ENCODE results near the gene PRICKLE2. TPM values are rescaled to one million over a fixed set of nuclear protein-coding genes. Genes with fewer than 3 reads are reported as not detected.

Gene PRICKLE2
- total RNA-seq, 1 experiment from 2014 or later: 0.26 TPM

DNA sequence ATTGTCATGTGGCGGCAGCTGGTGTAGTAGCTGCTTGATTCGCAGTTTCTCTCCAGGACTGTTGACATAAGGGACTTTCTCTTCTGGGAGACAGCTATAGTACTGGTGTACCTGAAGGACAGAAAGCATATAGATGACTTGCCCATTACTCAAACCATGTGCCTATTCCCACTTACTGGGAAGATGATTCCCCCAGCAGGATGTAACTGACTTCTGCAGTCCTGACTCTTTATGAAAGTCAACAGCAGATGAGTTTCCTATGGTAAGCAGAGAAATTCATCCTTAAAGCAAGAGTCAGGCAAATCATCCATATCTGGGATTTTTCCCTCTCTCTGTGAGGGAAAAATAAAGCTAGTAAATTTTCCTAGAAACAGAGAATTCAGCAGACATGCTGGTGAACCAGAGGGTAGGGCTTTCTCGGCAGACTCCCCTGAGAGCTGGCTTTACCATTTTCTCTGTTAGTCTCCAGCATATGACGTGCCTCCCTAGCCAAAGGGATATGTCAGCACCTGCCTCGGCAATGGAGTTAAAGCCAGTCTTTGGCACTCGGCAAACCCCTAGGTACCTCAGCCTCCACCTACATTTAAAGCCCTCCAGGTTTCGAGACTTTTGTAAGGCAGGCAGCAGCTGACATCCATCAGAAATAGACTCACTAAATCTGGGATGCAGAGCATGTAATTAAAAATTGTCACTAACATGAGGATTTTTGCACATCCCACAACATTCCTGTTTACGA lies 62.1 kb downstream of the PRICKLE2 start:
- DNase-seq (ENCODE audit: low read depth, low spot score): no peak
- BruUV-seq (replicated peaks): no TSS peak
- ATAC-seq: no peak
- intact Hi-C loops (cut with micrococcal nuclease; ENCODE audit: unreplicated experiment): no loop called here
- in situ Hi-C loops (cut with HindIII; ENCODE audit: low pct_unique_long_range_greater_than_20kb, low sequenced_read_pairs): no loop called here
- Histone ChIP-seq H3K9me3 (ENCODE audit: control insufficient read depth, insufficient read depth, low read depth, low read length) (no peaks in the 10 kb centered on the region), H3K27ac (ENCODE audit: low read length) (no peak overlapping the region), H3K36me3 (ENCODE audit: control insufficient read depth, insufficient read depth, low read length) (no peaks in the 10 kb centered on the region), H3K4me3 (ENCODE audit: low read depth in 2 of 2, low read length in 2 of 2) (no peak overlapping the region), H3K27me3 (ENCODE audit: control insufficient read depth, insufficient read depth, low read length) (no peaks in the 10 kb centered on the region), H3K4me1 (ENCODE audit: control insufficient read depth, insufficient read depth, low read length) (no peaks in the 10 kb centered on the region)
- CTCF ChIA-PET: no interaction called here
- TF ChIP-seq POLR2AphosphoS5 (IDR thresholded peaks at IDR 0.05; ENCODE audit: low read depth, low read length): no peak
- TF ChIP-seq, protein P1, sequence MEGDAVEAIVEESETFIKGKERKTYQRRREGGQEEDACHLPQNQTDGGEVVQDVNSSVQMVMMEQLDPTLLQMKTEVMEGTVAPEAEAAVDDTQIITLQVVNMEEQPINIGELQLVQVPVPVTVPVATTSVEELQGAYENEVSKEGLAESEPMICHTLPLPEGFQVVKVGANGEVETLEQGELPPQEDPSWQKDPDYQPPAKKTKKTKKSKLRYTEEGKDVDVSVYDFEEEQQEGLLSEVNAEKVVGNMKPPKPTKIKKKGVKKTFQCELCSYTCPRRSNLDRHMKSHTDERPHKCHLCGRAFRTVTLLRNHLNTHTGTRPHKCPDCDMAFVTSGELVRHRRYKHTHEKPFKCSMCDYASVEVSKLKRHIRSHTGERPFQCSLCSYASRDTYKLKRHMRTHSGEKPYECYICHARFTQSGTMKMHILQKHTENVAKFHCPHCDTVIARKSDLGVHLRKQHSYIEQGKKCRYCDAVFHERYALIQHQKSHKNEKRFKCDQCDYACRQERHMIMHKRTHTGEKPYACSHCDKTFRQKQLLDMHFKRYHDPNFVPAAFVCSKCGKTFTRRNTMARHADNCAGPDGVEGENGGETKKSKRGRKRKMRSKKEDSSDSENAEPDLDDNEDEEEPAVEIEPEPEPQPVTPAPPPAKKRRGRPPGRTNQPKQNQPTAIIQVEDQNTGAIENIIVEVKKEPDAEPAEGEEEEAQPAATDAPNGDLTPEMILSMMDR (IDR thresholded peaks at IDR 0.05): no peak
- TF ChIP-seq SIN3A (IDR thresholded peaks at IDR 0.05; ENCODE audit: borderline replicate concordance, insufficient read depth, low read depth, low read length): no peak
- TF ChIP-seq, protein P2, sequence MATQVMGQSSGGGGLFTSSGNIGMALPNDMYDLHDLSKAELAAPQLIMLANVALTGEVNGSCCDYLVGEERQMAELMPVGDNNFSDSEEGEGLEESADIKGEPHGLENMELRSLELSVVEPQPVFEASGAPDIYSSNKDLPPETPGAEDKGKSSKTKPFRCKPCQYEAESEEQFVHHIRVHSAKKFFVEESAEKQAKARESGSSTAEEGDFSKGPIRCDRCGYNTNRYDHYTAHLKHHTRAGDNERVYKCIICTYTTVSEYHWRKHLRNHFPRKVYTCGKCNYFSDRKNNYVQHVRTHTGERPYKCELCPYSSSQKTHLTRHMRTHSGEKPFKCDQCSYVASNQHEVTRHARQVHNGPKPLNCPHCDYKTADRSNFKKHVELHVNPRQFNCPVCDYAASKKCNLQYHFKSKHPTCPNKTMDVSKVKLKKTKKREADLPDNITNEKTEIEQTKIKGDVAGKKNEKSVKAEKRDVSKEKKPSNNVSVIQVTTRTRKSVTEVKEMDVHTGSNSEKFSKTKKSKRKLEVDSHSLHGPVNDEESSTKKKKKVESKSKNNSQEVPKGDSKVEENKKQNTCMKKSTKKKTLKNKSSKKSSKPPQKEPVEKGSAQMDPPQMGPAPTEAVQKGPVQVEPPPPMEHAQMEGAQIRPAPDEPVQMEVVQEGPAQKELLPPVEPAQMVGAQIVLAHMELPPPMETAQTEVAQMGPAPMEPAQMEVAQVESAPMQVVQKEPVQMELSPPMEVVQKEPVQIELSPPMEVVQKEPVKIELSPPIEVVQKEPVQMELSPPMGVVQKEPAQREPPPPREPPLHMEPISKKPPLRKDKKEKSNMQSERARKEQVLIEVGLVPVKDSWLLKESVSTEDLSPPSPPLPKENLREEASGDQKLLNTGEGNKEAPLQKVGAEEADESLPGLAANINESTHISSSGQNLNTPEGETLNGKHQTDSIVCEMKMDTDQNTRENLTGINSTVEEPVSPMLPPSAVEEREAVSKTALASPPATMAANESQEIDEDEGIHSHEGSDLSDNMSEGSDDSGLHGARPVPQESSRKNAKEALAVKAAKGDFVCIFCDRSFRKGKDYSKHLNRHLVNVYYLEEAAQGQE (IDR thresholded peaks at IDR 0.05; ENCODE audit: insufficient read depth in 1 of 2, low read depth in 2 of 2, low read length in 1 of 2): no peak
- TF ChIP-seq TCF7L2 (IDR thresholded peaks at IDR 0.05; ENCODE audit: low read depth, low read length): no peak
- POLR2A ChIA-PET: no interaction called here

DNA sequence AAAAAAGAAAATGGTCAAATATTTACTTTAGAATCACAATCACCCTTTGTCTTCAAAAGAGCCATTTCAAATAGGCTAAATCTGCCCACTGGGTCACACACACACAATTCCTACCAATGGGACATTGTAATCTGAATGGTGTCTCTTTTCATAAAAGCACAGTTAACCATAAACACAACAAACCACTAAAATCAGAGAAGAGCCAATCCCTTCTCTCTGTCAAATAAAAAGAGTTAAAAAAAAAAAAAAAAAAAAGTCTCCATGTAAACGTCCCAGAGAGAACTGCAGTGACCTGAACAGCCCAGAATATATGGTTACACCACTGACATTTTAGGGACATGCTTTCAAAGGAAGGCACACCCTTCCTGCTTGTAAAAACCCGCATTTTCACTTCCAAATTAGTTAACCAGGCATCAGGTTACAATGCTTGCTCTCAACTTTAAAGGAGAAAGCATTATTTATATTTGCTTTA lies 63.7 kb downstream of the PRICKLE2 start:
- Histone ChIP-seq H3K36me3 (ENCODE audit: control insufficient read depth, insufficient read depth, low read length) (no peaks in the 10 kb centered on the region), H3K27me3 (ENCODE audit: control insufficient read depth, insufficient read depth, low read length) (no peaks in the 10 kb centered on the region), H3K4me1 (ENCODE audit: control insufficient read depth, insufficient read depth, low read length) (no peaks in the 10 kb centered on the region), H3K27ac (ENCODE audit: low read length) (no peak overlapping the region), H3K9me3 (ENCODE audit: control insufficient read depth, insufficient read depth, low read depth, low read length) (no peaks in the 10 kb centered on the region), H3K4me3 (ENCODE audit: low read depth in 2 of 2, low read length in 2 of 2) (no peak overlapping the region)
- ChIA-PET POLR2A (no interaction called here), CTCF (no interaction called here)
- no peak for ATAC-seq
- DNase-seq (ENCODE audit: low read depth, low spot score): no peak
- intact Hi-C loops (cut with micrococcal nuclease; ENCODE audit: unreplicated experiment): no loop called here
- in situ Hi-C loops (cut with HindIII; ENCODE audit: low pct_unique_long_range_greater_than_20kb, low sequenced_read_pairs): no loop called here
- no peak for TF ChIP-seq POLR2AphosphoS5 (IDR thresholded peaks at IDR 0.05; ENCODE audit: low read depth, low read length)
- TF ChIP-seq, protein P2 (IDR thresholded peaks at IDR 0.05; ENCODE audit: insufficient read depth in 1 of 2, low read depth in 2 of 2, low read length in 1 of 2): no peak
- TF ChIP-seq, protein P1 (IDR thresholded peaks at IDR 0.05): no peak
- no peak for TF ChIP-seq SIN3A (IDR thresholded peaks at IDR 0.05; ENCODE audit: borderline replicate concordance, insufficient read depth, low read depth, low read length)
- no peak for TF ChIP-seq TCF7L2 (IDR thresholded peaks at IDR 0.05; ENCODE audit: low read depth, low read length)
- BruUV-seq (replicated peaks): no TSS peak
